Measurements from ENCODE around the gene WASL. TPM values are rescaled to one million over a fixed set of nuclear protein-coding genes. Genes with fewer than 3 reads are reported as not detected.

WASL gene
- polyA plus RNA-seq, 3 donors, result 1.6 to 3.9 (median 2.1) TPM

DNA sequence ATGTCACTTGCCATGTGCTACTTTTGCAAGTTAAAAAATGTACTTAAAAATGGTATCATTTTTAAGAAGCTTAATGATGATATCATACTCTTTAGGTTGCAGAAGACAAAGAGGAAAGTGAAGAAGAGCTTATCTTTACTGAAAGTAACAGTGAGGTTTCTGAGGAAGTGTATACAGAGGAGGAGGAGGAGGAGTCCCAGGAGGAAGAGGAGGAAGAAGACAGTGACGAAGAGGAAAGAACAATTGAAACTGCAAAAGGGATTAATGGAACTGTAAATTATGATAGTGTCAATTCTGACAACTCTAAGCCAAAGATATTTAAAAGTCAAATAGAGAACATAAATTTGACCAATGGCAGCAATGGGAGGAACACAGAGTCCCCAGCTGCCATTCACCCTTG lies 87.0 kb downstream of the WASL start:
- no peak overlapping the region for H3K27ac ChIP-seq (ENCODE audit: low read depth in 1 of 2, low read length in 2 of 2)
- Mint-ChIP-seq H3K36me3 (no peaks in the 10 kb centered on the region), H3K9me3 (peaks cover 0 to 3% (median 0%) of the 10 kb centered on the region in 7 donors), H3K4me3 (no peak overlapping the region), H3K27ac (no peak overlapping the region), H3K27me3 (ENCODE audit: low read depth in 3 of 3) (peaks cover 0 to 5% (median 4%) of the 10 kb centered on the region in 3 donors), H3K4me1 (peaks cover 2% of the 10 kb centered on the region)
- no peak overlapping the region for H3K4me2 ChIP-seq (replicated peaks; ENCODE audit: extremely low read depth, low read length, poor library complexity, severe bottlenecking)
- H3K4me3 ChIP-seq (replicated peaks in 1 of 3; ENCODE audit: low read depth in 2 of 3, low read length in 3 of 3), result no peak overlapping the region
- no peak overlapping the region for H3K9ac ChIP-seq (ENCODE audit: insufficient read depth, low read length, poor library complexity, severe bottlenecking)
- H4K20me1 ChIP-seq (ENCODE audit: insufficient read depth, low read length), result no peaks in the 10 kb centered on the region
- H3K4me1 ChIP-seq (ENCODE audit: control insufficient read depth in 1 of 2, insufficient read depth in 2 of 2, low read length in 2 of 2), result no peaks in the 10 kb centered on the region
- TF ChIP-seq, protein P1, sequence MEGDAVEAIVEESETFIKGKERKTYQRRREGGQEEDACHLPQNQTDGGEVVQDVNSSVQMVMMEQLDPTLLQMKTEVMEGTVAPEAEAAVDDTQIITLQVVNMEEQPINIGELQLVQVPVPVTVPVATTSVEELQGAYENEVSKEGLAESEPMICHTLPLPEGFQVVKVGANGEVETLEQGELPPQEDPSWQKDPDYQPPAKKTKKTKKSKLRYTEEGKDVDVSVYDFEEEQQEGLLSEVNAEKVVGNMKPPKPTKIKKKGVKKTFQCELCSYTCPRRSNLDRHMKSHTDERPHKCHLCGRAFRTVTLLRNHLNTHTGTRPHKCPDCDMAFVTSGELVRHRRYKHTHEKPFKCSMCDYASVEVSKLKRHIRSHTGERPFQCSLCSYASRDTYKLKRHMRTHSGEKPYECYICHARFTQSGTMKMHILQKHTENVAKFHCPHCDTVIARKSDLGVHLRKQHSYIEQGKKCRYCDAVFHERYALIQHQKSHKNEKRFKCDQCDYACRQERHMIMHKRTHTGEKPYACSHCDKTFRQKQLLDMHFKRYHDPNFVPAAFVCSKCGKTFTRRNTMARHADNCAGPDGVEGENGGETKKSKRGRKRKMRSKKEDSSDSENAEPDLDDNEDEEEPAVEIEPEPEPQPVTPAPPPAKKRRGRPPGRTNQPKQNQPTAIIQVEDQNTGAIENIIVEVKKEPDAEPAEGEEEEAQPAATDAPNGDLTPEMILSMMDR (IDR thresholded peaks at IDR 0.05), result no peak
- no peak overlapping the region for H2AFZ ChIP-seq (ENCODE audit: insufficient read depth, low read depth, low read length, poor library complexity, severe bottlenecking)
- H3K36me3 ChIP-seq (replicated peaks in 1 of 2; ENCODE audit: control insufficient read depth in 1 of 2, insufficient read depth in 2 of 2, low read length in 2 of 2), result no peaks in the 10 kb centered on the region
- no CpG with 5 or more reads among the region's 1 CpG for WGBS (ENCODE audit: insufficient coverage)
- no peaks in the 10 kb centered on the region for H3K79me2 ChIP-seq (ENCODE audit: insufficient read depth, low read length)
- intact Hi-C loops (cut with micrococcal nuclease), result no loop called here
- H3K9me3 ChIP-seq (replicated peaks in 1 of 2; ENCODE audit: control insufficient read depth in 1 of 2, insufficient read depth in 1 of 2, low read length in 2 of 2), result no peaks in the 10 kb centered on the region
- DNase-seq, result no peak
- H3K27me3 ChIP-seq (ENCODE audit: control insufficient read depth in 2 of 2, insufficient read depth in 2 of 2, low read length in 2 of 2), result peaks cover 0 to 3% of the 10 kb centered on the region in 2 donors

DNA sequence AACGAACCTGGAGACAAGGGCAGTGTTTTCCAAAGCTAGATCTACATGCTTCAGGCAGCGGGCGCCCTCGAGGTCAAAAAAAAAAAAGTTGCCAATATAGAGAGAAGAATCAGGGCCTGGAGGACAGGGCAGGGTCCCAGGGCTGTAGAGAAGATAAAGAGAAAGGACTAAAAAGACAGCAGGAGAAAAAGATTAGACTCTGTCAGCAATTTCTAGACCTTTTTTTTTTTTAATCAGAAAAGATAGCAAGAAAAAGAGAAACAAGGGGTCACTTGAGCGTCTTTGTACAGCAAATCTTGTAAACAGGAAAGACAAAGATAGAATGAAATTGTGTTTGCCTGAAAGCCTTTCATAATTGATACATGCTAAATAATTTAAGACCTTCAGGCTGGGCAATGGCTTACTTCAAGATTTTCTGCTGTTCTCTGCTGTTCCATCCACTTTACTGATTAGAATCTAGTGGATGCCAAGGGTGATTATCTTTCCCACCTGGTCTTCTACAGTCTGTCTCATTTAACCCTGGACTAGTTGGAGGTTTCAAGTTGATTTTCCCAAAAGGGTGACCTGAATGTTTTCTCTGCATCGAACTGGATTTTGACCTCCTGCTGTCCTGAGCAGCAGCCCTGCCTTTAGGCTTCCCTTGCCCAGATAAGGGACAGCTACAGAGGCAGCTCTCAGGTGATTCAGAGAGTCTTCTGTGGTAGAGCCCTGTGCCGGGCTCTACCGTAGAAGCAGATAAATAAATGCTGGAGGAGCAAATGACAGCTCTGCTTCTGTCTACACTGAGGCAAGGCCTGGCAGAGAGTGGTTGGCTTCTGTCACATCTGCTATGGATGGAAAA lies 88.1 kb downstream of the WASL start:
- intact Hi-C loops (cut with micrococcal nuclease), result no loop called here
- no peak overlapping the region for H3K27ac Mint-ChIP-seq
- WGBS (ENCODE audit: insufficient coverage), result 72% methylated on average over 5 of the region's 8 CpGs

More for the DNA sequence above, 88.1 kb downstream of the WASL start:
- peaks cover 2% of the 10 kb centered on the region for H3K4me1 Mint-ChIP-seq
- no peak for DNase-seq
- no peaks in the 10 kb centered on the region for H3K36me3 Mint-ChIP-seq
- Histone ChIP-seq H3K4me1 (ENCODE audit: control insufficient read depth in 1 of 2, insufficient read depth in 2 of 2, low read length in 2 of 2) (no peaks in the 10 kb centered on the region), H3K4me3 (replicated peaks in 1 of 3; ENCODE audit: low read depth in 2 of 3, low read length in 3 of 3) (no peak overlapping the region), H3K36me3 (replicated peaks in 1 of 2; ENCODE audit: control insufficient read depth in 1 of 2, insufficient read depth in 2 of 2, low read length in 2 of 2) (no peaks in the 10 kb centered on the region), H3K9me3 (replicated peaks in 1 of 2; ENCODE audit: control insufficient read depth in 1 of 2, insufficient read depth in 1 of 2, low read length in 2 of 2) (no peaks in the 10 kb centered on the region), H2AFZ (ENCODE audit: insufficient read depth, low read depth, low read length, poor library complexity, severe bottlenecking) (no peak overlapping the region), H3K4me2 (replicated peaks; ENCODE audit: extremely low read depth, low read length, poor library complexity, severe bottlenecking) (no peak overlapping the region), H3K79me2 (ENCODE audit: insufficient read depth, low read length) (no peaks in the 10 kb centered on the region), H3K27me3 (ENCODE audit: control insufficient read depth in 2 of 2, insufficient read depth in 2 of 2, low read length in 2 of 2) (peaks cover 0 to 3% of the 10 kb centered on the region in 2 donors), H4K20me1 (ENCODE audit: insufficient read depth, low read length) (no peaks in the 10 kb centered on the region), H3K9ac (ENCODE audit: insufficient read depth, low read length, poor library complexity, severe bottlenecking) (no peak overlapping the region), H3K27ac (ENCODE audit: low read depth in 1 of 2, low read length in 2 of 2) (no peak overlapping the region)
- TF ChIP-seq, protein P1 (IDR thresholded peaks at IDR 0.05), result no peak
- peaks cover 0 to 5% (median 4%) of the 10 kb centered on the region in 3 donors for H3K27me3 Mint-ChIP-seq (ENCODE audit: low read depth in 3 of 3)
- H3K4me3 Mint-ChIP-seq, result no peak overlapping the region
- peaks cover 0 to 3% (median 0%) of the 10 kb centered on the region in 7 donors for H3K9me3 Mint-ChIP-seq

Measured in CD14-positive monocyte (primary cell).